Adrenal gland (tissue), 5 donors: ENCODE data around the gene ABL2.

ENCODE experiments used
- POLR2A ChIP-seq, 2 donors: fragments of 450-650 bp; IDR thresholded peaks; one replicate each; pipeline ENCODE4 v1.6.1; 2017; ENCODE audit warnings: antibody characterized with exemption in 2 of 2, mild to moderate bottlenecking in 2 of 2, moderate library complexity in 1 of 2
- TF ChIP-seq, protein P1 (sequence below), 6 experiments: fragments of 450-650 bp in 4 of 6; fragments of 200-600 bp in 2 of 6; sonication (generic) in 1 of 6; IDR thresholded peaks; 1 replicate in 5 of 6; 2 replicates in 1 of 6; pipeline versions ENCODE4 v1.5.1 to v1.8.0; 2016 to 2021; ENCODE audit warnings: antibody characterized with exemption in 6 of 6, mild to moderate bottlenecking in 2 of 6, moderate library complexity in 1 of 6
- donor health status: DM: no; HTN: no; CAD: no.

GRCh38 chr1:179230721-179231120 lies 1.2 kb upstream of the ABL2 start:
- TF ChIP-seq, protein P1, sequence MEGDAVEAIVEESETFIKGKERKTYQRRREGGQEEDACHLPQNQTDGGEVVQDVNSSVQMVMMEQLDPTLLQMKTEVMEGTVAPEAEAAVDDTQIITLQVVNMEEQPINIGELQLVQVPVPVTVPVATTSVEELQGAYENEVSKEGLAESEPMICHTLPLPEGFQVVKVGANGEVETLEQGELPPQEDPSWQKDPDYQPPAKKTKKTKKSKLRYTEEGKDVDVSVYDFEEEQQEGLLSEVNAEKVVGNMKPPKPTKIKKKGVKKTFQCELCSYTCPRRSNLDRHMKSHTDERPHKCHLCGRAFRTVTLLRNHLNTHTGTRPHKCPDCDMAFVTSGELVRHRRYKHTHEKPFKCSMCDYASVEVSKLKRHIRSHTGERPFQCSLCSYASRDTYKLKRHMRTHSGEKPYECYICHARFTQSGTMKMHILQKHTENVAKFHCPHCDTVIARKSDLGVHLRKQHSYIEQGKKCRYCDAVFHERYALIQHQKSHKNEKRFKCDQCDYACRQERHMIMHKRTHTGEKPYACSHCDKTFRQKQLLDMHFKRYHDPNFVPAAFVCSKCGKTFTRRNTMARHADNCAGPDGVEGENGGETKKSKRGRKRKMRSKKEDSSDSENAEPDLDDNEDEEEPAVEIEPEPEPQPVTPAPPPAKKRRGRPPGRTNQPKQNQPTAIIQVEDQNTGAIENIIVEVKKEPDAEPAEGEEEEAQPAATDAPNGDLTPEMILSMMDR (IDR thresholded peaks at IDR 0.05), result no peak
- TF ChIP-seq POLR2A (IDR thresholded peaks at IDR 0.05), result no peak
